ENCODE data around the gene RNU6-7.

The RNU6-7 gene

DNA sequence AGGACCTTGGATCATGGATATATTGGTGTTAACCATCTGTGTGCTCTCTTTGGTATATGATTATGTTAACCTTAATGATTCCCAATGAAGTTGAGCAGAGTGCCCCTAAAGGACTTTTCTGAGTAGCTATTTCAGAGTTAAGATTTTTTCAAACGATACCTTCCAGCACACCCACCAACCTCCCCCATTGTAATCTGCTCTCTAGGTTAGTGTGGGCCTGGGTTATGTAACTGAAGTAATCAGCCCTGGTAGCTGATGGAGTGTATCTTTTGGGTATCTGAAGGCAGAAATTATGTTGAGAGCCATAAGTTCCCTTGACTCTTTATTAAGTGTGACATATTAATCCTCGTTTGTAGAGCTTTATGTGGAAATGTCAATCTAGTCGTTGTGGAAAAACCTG is 48.8 kb downstream of the RNU6-7 start:
- no peak overlapping the region for H3K4me3 ChIP-seq (ENCODE audit: low read length)
- TF ChIP-seq, protein P1, sequence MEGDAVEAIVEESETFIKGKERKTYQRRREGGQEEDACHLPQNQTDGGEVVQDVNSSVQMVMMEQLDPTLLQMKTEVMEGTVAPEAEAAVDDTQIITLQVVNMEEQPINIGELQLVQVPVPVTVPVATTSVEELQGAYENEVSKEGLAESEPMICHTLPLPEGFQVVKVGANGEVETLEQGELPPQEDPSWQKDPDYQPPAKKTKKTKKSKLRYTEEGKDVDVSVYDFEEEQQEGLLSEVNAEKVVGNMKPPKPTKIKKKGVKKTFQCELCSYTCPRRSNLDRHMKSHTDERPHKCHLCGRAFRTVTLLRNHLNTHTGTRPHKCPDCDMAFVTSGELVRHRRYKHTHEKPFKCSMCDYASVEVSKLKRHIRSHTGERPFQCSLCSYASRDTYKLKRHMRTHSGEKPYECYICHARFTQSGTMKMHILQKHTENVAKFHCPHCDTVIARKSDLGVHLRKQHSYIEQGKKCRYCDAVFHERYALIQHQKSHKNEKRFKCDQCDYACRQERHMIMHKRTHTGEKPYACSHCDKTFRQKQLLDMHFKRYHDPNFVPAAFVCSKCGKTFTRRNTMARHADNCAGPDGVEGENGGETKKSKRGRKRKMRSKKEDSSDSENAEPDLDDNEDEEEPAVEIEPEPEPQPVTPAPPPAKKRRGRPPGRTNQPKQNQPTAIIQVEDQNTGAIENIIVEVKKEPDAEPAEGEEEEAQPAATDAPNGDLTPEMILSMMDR (conservative IDR thresholded peaks at IDR 0.05; ENCODE audit: low read length) = no peak
- DNase-seq (ENCODE audit: low read depth) = no peak

DNA sequence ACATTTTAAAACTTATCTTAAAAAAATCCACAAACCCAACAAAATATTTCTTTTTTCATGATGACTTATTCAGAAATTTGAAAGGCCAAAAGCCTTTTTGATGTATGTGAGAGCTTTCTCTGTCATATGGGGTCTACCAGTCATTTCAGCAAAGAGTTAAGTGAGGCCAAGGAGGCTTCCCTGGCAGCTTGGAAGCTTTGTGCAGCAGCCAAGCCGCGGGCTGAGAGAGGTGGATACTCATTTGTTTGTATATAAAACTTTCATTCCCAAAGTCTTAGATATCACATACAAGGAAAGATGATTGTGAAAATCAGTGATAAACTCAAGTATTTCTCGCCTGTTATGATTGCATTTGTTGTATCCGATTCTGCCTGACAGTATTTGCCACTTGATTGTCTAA is 49.7 kb downstream of the RNU6-7 start:
- no peak for DNase-seq (ENCODE audit: low read depth)
- H3K4me3 ChIP-seq (ENCODE audit: low read length) = no peak overlapping the region
- TF ChIP-seq, protein P1 (conservative IDR thresholded peaks at IDR 0.05; ENCODE audit: low read length) = no peak
